ENCODE data around the gene KDM4C.
A peak's percentile ranks its signal among the peaks of the same experiment; 100 is the strongest.
"Not testable (repeated sequence)": the region's sequence is repeated elsewhere in the genome, so short reads cannot be mapped to it uniquely, and the experiment has no call there.

KDM4C gene

GRCh38 chr9:6946583-6947166 is 188.9 kb downstream of the KDM4C start:
- Histone ChIP-seq H3K36me3 (ENCODE audit: insufficient read depth, low read length) (no peaks in the 10 kb centered on the region), H3K4me3 (ENCODE audit: low read length) (no peak overlapping the region), H3K9ac (ENCODE audit: low read depth, low read length) (no peak overlapping the region), H3K4me1 (ENCODE audit: insufficient read depth, low read length) (no peaks in the 10 kb centered on the region; the same call in 1 of the 2 replicates), H3K27me3 (ENCODE audit: insufficient read depth, low read length) (no peaks in the 10 kb centered on the region), H3K27ac (ENCODE audit: low read depth, low read length) (no peak overlapping the region), H3K9me3 (ENCODE audit: insufficient read depth, low read depth, low read length) (0 out of 2 replicates have a peak, but pooled peaks cover 8% of the 10 kb centered on the region)
- WGBS = 100% methylated on average over 2 of the region's 3 CpGs

- not testable (repeated sequence) for H3K9ac ChIP-seq (ENCODE audit: low read depth, low read length); H3K27ac ChIP-seq (ENCODE audit: low read depth, low read length); H3K9me3 ChIP-seq (ENCODE audit: insufficient read depth, low read depth, low read length); H3K27me3 ChIP-seq (ENCODE audit: insufficient read depth, low read length); H3K4me1 ChIP-seq (ENCODE audit: insufficient read depth, low read length); H3K36me3 ChIP-seq (ENCODE audit: insufficient read depth, low read length); H3K4me3 ChIP-seq (ENCODE audit: low read length)
- 97% methylated on average over 31 of the region's 31 CpGs for WGBS
Observed at GRCh38 chr9:6948921-6949320, 191.1 kb downstream of the KDM4C start.

GRCh38 chr9:6955251-6955921 is 197.6 kb downstream of the KDM4C start:
- H3K4me1 ChIP-seq (ENCODE audit: insufficient read depth, low read length) = peaks cover 27% of the 10 kb centered on the region
- H3K9ac ChIP-seq (ENCODE audit: low read depth, low read length) = peak overlapping the region; percentile 21; the same call in 1 of the 2 replicates
- H3K27me3 ChIP-seq (ENCODE audit: insufficient read depth, low read length) = no peaks in the 10 kb centered on the region
- H3K36me3 ChIP-seq (ENCODE audit: insufficient read depth, low read length) = no peaks in the 10 kb centered on the region
- peak overlapping the region; percentile 79 for H3K27ac ChIP-seq (ENCODE audit: low read depth, low read length)
- H3K9me3 ChIP-seq (ENCODE audit: insufficient read depth, low read depth, low read length) = no peaks in the 10 kb centered on the region
- no peak overlapping the region for H3K4me3 ChIP-seq (ENCODE audit: low read length)
- WGBS = 71% methylated on average over 6 of the region's 7 CpGs

GRCh38 chr9:6956879-6957278 is 199.1 kb downstream of the KDM4C start:
- no peak overlapping the region for H3K9ac ChIP-seq (ENCODE audit: low read depth, low read length)
- no peaks in the 10 kb centered on the region for H3K36me3 ChIP-seq (ENCODE audit: insufficient read depth, low read length)
- H3K4me3 ChIP-seq (ENCODE audit: low read length) = no peak overlapping the region
- H3K4me1 ChIP-seq (ENCODE audit: insufficient read depth, low read length) = peaks cover 27% of the 10 kb centered on the region
- H3K9me3 ChIP-seq (ENCODE audit: insufficient read depth, low read depth, low read length) = no peaks in the 10 kb centered on the region
- H3K27ac ChIP-seq (ENCODE audit: low read depth, low read length) = no peak overlapping the region
- 86% methylated on average over 2 of the region's 2 CpGs for WGBS
- no peaks in the 10 kb centered on the region for H3K27me3 ChIP-seq (ENCODE audit: insufficient read depth, low read length)

GRCh38 chr9:6959270-6960000 is 201.7 kb downstream of the KDM4C start:
- H3K36me3 ChIP-seq (ENCODE audit: insufficient read depth, low read length) = no peaks in the 10 kb centered on the region
- H3K27ac ChIP-seq (ENCODE audit: low read depth, low read length) = no peak overlapping the region
- peaks cover 14% of the 10 kb centered on the region for H3K4me1 ChIP-seq (ENCODE audit: insufficient read depth, low read length)
- 99% methylated on average over 5 of the region's 5 CpGs for WGBS
- no peak overlapping the region for H3K9ac ChIP-seq (ENCODE audit: low read depth, low read length)
- no peak overlapping the region for H3K4me3 ChIP-seq (ENCODE audit: low read length)
- no peaks in the 10 kb centered on the region for H3K9me3 ChIP-seq (ENCODE audit: insufficient read depth, low read depth, low read length)
- no peaks in the 10 kb centered on the region for H3K27me3 ChIP-seq (ENCODE audit: insufficient read depth, low read length)

GRCh38 chr9:6960777-6961176 is 203.0 kb downstream of the KDM4C start:
- Histone ChIP-seq H3K27ac (ENCODE audit: low read depth, low read length) (no peak overlapping the region), H3K4me1 (ENCODE audit: insufficient read depth, low read length) (peaks cover 1% of the 10 kb centered on the region), H3K4me3 (ENCODE audit: low read length) (no peak overlapping the region), H3K9ac (ENCODE audit: low read depth, low read length) (no peak overlapping the region), H3K27me3 (ENCODE audit: insufficient read depth, low read length) (no peaks in the 10 kb centered on the region), H3K9me3 (ENCODE audit: insufficient read depth, low read depth, low read length) (no peaks in the 10 kb centered on the region), H3K36me3 (ENCODE audit: insufficient read depth, low read length) (no peaks in the 10 kb centered on the region)
- WGBS = 98% methylated on average over 3 of the region's 3 CpGs

- no peak overlapping the region for H3K4me3 ChIP-seq (ENCODE audit: low read length)
- no peak overlapping the region for H3K9ac ChIP-seq (ENCODE audit: low read depth, low read length)
- no peak overlapping the region for H3K27ac ChIP-seq (ENCODE audit: low read depth, low read length)
- WGBS = 94% methylated on average over 5 of the region's 5 CpGs
- no peaks in the 10 kb centered on the region for H3K36me3 ChIP-seq (ENCODE audit: insufficient read depth, low read length)
- H3K4me1 ChIP-seq (ENCODE audit: insufficient read depth, low read length) = no peaks in the 10 kb centered on the region
- H3K27me3 ChIP-seq (ENCODE audit: insufficient read depth, low read length) = no peaks in the 10 kb centered on the region
- no peaks in the 10 kb centered on the region for H3K9me3 ChIP-seq (ENCODE audit: insufficient read depth, low read depth, low read length)
Observed at GRCh38 chr9:6961845-6962522, 204.2 kb downstream of the KDM4C start.

- no peaks in the 10 kb centered on the region for H3K9me3 ChIP-seq (ENCODE audit: insufficient read depth, low read depth, low read length)
- no peaks in the 10 kb centered on the region for H3K36me3 ChIP-seq (ENCODE audit: insufficient read depth, low read length)
- H3K9ac ChIP-seq (ENCODE audit: low read depth, low read length) = no peak overlapping the region
- H3K27ac ChIP-seq (ENCODE audit: low read depth, low read length) = no peak overlapping the region
- no peaks in the 10 kb centered on the region for H3K4me1 ChIP-seq (ENCODE audit: insufficient read depth, low read length)
- no peaks in the 10 kb centered on the region for H3K27me3 ChIP-seq (ENCODE audit: insufficient read depth, low read length)
- 93% methylated on average over 1 of the region's 1 CpG for whole genome bisulfite sequencing
- H3K4me3 ChIP-seq (ENCODE audit: low read length) = no peak overlapping the region
Observed at GRCh38 chr9:6965566-6965965, 207.8 kb downstream of the KDM4C start.

- no peak overlapping the region for H3K9ac ChIP-seq (ENCODE audit: low read depth, low read length)
- H3K4me1 ChIP-seq (ENCODE audit: insufficient read depth, low read length) = no peaks in the 10 kb centered on the region
- H3K27me3 ChIP-seq (ENCODE audit: insufficient read depth, low read length) = no peaks in the 10 kb centered on the region
- no peaks in the 10 kb centered on the region for H3K36me3 ChIP-seq (ENCODE audit: insufficient read depth, low read length)
- WGBS = 75% methylated on average over 1 of the region's 3 CpGs
- H3K9me3 ChIP-seq (ENCODE audit: insufficient read depth, low read depth, low read length) = no peaks in the 10 kb centered on the region
- H3K4me3 ChIP-seq (ENCODE audit: low read length) = no peak overlapping the region
- H3K27ac ChIP-seq (ENCODE audit: low read depth, low read length) = no peak overlapping the region
Observed at GRCh38 chr9:6968271-6968670, 210.5 kb downstream of the KDM4C start.

- Histone ChIP-seq H3K36me3 (ENCODE audit: insufficient read depth, low read length) (no peaks in the 10 kb centered on the region), H3K27me3 (ENCODE audit: insufficient read depth, low read length) (no peaks in the 10 kb centered on the region), H3K27ac (ENCODE audit: low read depth, low read length) (no peak overlapping the region), H3K9ac (ENCODE audit: low read depth, low read length) (no peak overlapping the region), H3K9me3 (ENCODE audit: insufficient read depth, low read depth, low read length) (no peaks in the 10 kb centered on the region), H3K4me1 (ENCODE audit: insufficient read depth, low read length) (no peaks in the 10 kb centered on the region), H3K4me3 (ENCODE audit: low read length) (no peak overlapping the region)
- 100% methylated on average over 3 of the region's 3 CpGs for WGBS
Observed at GRCh38 chr9:6969805-6970204, 212.0 kb downstream of the KDM4C start.

GRCh38 chr9:6973089-6973488 is 215.3 kb downstream of the KDM4C start:
- H3K4me1 ChIP-seq (ENCODE audit: insufficient read depth, low read length) = no peaks in the 10 kb centered on the region
- H3K27me3 ChIP-seq (ENCODE audit: insufficient read depth, low read length) = no peaks in the 10 kb centered on the region
- no peak overlapping the region for H3K27ac ChIP-seq (ENCODE audit: low read depth, low read length)
- H3K9me3 ChIP-seq (ENCODE audit: insufficient read depth, low read depth, low read length) = no peaks in the 10 kb centered on the region
- no peak overlapping the region for H3K4me3 ChIP-seq (ENCODE audit: low read length)
- 94% methylated on average over 1 of the region's 2 CpGs for WGBS
- H3K9ac ChIP-seq (ENCODE audit: low read depth, low read length) = no peak overlapping the region
- H3K36me3 ChIP-seq (ENCODE audit: insufficient read depth, low read length) = no peaks in the 10 kb centered on the region
